ENCODE results near the gene ABCC9.
"Not testable (repeated sequence)": the region's sequence is repeated elsewhere in the genome, so short reads cannot be mapped to it uniquely, and the experiment has no call there.

The ABCC9 gene

GRCh38 chr12:21815306-21816062, 125.7 kb downstream of the ABCC9 start:
- DNase-seq (ENCODE audit: low read depth in 2 of 2), result no peak

DNA sequence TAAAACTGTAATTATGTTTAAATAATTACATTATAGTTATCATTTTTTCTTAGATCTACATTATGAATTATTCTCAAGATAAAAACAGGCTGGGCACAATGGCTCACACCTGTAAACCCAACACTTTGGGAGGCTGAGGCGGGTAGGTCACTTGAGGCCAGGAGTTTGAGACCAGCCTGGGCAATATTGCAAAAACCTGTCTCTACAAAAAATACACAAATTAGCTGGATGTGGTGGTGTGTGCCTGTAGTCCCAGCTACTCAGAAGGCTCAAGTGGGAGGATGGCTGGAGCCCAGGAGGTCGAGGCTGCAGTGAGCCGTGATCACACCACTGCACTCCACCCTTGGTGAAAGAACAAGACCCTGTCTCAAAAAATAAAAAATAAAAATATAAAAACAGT, 126.4 kb downstream of the ABCC9 start:
- no peak for DNase-seq (ENCODE audit: low read depth in 2 of 2)

DNA sequence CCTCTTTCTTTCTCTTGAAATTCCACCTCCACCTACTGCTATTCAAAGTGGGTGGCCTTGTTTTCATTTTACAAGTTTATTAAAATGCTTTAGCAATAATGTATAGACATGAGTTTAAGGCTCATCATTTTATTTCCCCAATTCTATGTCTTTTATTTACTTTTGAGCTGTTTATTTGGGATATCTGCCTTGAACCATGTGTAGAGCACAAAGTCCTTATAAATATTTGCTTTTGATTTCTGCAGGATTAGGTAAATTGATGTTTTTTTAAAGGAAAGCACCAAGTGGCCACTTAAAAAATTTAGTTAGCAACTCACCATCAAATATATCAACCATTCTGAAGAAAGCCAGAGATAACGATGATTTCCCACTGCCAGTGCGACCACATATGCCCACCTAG, 126.9 kb downstream of the ABCC9 start:
- no peak for DNase-seq (ENCODE audit: low read depth in 2 of 2)

DNA sequence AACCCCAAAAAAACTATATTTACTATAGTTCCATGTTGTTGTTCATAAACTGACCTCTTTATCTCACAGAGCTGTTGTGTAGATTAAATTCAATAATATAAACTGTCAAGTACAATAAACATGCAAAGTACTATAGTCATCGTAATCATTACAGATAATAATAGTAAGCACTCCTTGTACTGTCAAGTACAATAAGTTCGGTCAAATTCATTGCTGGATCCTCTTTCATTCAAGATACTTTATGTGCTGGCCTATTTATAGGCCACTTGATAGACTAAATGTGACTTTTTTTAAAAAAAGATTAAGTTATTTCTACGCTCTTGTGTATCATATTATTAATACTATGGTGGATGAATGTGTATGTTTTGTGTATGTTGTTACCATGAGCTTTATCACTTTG, 127.5 kb downstream of the ABCC9 start:
- DNase-seq (ENCODE audit: low read depth in 2 of 2), result no peak

GRCh38 chr12:21813125-21813524, 128.1 kb downstream of the ABCC9 start:
- no peak for DNase-seq (ENCODE audit: low read depth in 2 of 2)

DNA sequence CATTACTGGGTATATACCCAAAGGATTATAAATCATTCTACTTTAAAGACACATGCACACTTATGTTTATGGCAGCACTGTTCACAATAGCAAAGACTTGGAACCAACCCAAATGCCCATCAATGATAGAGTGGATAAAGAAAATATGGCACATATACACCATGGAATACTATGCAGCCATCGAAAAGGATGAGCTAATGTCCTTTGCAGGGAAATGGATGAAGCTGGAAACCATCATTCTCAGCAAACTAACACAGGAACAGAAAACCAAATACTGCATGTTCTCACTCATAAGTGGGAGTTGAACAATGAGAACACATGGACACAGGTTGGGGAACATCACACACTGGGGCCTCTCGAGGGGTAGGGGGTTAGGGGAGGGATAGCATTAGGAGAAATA, 128.9 kb downstream of the ABCC9 start:
- not testable (repeated sequence) for DNase-seq (ENCODE audit: low read depth in 2 of 2)

GRCh38 chr12:21809100-21809499, 132.1 kb downstream of the ABCC9 start:
- no peak for DNase-seq (ENCODE audit: low read depth in 2 of 2)

DNA sequence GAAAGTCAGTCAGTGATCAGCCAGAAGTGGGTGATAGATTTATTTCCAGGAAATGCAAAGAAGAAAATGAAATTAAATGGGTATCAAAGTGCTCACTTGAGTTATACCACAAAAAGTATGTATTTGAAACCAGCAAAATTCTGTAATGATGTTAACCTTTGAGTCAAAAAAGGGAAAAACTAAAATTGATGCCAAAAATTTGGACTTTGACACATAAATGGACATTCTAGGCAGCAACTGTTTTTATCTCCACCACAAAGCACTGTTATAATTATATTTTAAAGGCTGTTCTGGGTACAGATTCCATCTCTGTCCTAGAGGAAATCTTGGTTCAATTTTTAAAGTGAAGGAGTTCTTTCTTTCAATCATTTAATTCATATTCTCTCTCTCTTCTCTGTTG, 135.0 kb downstream of the ABCC9 start:
- no peak for DNase-seq (ENCODE audit: low read depth in 2 of 2)

- DNase-seq (ENCODE audit: low read depth in 2 of 2), result no peak
Measured at GRCh38 chr12:21801522-21802288, 139.5 kb downstream of the ABCC9 start.

- DNase-seq (ENCODE audit: low read depth in 2 of 2), result no peak
Measured at GRCh38 chr12:21800011-21800410, 141.2 kb downstream of the ABCC9 start.

DNA sequence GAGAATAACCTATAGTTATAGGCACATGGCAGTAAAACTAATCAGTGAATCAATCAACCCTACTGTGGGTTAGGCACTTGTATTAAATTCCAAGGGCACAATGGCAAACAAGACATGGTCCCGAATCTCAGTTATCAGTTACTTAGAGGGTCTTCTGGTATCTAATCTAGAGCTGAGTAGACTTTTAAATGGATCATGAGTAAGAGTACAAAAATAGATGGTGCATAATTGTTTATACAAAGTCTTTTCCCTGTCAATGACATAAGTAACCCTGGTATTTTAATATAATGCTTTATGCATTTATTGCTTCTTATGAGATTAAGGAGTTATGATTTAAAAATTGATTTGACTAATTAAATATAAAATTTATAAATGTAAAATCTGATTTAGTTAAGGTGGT, 143.7 kb downstream of the ABCC9 start:
- no peak for DNase-seq (ENCODE audit: low read depth in 2 of 2)

DNA sequence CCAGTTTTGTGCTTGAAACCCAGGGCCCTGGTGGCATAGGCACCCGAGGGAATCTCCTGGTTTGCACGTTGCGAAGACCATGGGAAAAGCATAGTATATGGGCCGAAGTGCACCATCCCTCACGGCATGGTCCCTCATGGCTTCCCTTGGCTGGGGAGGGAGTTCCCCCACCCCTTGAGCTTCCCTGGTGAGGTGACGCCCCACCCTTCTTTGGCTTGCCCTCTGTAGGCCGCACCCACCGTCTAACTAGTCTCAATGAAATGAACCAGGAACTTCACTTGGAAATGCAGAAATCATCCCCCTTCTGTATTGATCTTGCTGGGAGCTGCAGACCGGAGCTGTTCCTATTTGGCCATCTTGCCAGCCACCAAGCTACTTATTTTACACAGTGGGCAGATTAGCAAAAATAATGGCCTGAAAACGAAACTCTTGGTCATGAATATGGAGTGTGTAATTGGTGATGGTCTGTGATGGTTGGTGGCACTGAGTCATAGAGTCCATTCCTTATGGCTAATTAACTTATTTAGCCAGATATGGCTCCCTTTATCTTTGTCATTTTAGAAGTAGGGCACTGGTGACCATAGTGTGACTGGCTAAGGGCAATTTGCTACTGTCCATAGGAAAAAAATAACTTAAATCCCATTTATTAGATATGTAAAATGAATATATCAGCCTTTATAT, 145.4 kb downstream of the ABCC9 start:
- DNase-seq (ENCODE audit: low read depth in 2 of 2), result no peak

DNA sequence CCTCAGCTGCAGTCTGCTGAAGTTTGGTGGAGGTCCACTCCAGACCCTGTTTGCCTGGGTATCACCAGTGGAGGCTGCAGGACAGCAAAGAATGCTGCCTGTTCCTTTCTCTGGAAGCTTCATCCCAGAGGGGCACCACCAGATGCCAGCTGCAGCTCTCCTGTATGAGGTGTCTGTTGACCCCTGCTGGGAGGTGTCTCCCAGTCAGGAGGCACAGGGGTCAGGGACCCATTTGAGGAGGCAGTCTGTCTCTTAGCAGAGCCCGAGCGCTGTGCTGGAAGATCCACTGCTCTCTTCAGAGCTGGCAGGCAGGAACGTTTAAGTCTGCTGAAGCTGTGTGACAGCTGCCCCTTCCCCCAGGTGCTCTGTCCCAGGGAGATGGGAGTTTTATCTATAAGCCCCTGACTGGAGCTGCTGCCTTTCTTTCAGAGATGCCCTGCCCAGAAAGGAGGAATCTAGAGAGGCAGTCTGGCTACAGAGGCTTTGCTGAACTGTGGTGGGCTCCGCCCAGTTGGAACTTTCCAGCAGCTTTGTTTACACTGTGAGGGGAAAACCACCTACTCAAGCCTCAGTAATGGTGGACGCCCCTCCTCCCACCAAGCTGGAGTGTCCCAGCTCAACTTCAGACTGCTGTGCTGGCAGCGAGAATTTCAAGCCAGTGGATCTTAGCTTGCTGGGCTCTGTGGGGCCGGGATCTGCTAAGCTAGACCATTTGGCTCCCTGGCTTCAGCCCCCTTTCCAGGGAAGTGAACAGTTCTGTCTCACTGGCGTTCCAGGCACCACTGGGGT, 146.2 kb downstream of the ABCC9 start:
- not testable (repeated sequence) for DNase-seq (ENCODE audit: low read depth in 2 of 2)

DNA sequence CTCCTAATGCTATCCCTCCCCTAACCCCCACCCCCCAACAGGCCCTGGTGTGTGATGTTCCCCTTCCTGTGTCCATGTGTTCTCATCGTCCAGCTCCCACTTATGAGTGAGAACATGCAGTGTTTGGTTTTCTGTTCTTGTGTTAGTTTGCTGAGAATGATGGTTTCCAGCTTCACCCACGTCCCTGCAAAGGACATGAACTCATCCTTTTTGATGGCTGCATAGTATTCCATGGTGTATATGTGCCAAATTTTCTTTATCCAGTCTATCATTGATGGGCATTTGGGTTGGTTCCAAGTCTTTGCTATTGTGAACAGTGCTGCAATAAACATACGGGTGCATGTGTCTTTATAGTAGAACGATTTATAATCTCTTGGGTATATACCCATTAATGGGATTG, 151.5 kb downstream of the ABCC9 start:
- not testable (repeated sequence) for DNase-seq (ENCODE audit: low read depth in 2 of 2)

DNA sequence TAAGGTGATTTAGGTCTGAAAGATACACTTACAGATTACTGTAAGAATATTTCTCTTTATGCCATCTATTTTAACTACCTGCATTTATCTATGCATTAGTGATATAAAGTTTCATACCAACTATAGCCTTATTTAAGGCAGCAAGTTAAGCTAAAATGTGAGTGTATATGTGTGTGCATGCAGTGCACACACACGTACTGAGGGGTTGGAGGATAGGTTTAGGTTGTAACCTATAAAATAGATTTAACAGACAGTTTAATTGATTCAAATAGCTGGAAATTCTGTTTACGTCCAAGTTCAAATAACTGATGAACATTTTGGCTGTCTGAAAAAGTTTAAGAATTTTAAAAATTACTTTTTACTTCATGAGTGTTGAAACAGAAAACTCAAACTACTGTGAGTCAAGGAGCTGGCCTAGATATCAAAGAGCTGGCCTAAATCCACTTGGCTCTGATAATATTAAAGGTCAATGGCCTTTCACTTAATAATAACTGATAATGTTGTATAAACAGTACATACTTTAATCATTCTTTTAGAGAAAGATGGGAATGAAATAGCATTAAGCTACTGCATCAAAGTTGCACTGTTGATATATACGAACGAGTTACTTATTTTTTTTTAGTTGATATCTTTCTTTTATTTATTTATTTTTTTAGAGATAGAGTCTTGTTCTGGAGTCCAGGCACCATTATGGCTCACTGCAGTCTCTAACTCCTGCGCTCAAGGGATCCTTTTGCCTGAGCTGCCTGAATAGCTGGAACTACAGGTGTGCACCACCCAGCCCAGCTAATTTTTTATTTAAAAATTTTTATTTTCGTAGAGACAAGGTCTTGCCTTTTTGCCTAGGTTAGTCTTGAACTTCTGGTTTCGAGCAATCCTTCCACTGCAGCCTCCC, 152.9 kb downstream of the ABCC9 start:
- DNase-seq (ENCODE audit: low read depth in 2 of 2), result no peak

- DNase-seq (ENCODE audit: low read depth in 2 of 2), result no peak
Measured at GRCh38 chr12:21786041-21786531, 155.1 kb downstream of the ABCC9 start.

DNA sequence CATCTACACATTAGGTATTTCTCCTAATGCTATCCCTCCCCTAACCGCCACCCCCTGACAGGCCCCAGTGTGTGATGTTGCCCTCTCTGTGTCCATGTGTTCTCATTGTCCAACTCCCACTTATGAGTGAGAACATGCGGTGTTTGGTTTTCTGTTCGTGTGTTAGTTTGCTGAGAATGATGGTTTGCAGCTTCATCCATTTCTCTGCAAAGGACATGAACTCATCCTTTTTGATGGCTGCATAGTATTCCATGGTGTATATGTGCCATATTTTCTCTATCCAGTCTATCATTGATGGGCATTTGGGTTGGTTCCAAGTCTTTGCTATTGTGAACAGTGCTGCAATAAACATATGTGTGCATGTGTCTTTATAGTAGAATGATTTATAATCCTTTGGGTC, 158.5 kb downstream of the ABCC9 start:
- not testable (repeated sequence) for DNase-seq (ENCODE audit: low read depth in 2 of 2)

DNA sequence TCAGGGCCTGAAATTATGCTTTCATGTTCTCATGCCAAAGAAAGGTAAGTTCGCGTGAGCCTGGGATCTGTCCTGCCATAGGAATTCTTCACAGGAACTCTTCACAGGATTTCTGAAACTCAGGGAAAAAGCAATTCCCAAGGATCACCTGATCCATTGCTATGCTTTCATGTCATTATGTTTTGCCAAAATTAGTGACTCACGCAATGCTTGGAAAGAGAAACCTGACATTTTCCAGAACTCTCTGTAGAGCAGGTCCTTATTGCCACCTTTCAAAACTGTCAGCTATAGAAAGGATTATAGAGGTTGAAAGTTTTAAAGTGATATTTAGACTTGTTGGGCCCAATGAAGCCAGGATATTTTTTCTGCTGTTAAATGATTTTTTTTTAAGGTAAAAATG, 160.4 kb downstream of the ABCC9 start:
- DNase-seq (ENCODE audit: low read depth in 2 of 2), result no peak

- DNase-seq (ENCODE audit: low read depth in 2 of 2), result no peak
Measured at GRCh38 chr12:21776175-21776574, 165.1 kb downstream of the ABCC9 start.

- DNase-seq (ENCODE audit: low read depth in 2 of 2), result no peak
Measured at GRCh38 chr12:21775133-21775820, 165.9 kb downstream of the ABCC9 start.
